Endothelial cell of umbilical vein (primary cell): Measurements from ENCODE around the gene TMEM87B. TPM values are rescaled to one million over a fixed set of nuclear protein-coding genes. Genes with fewer than 3 reads are reported as not detected.

Source experiments
- BruUV-seq: library from RNA; stranded (reverse); fragments of 400-500 nt; replicated peaks from 2 replicates; lab custom pipeline; 2021; lab: Mats Ljungman, UMichigan
- CTCF ChIA-PET: fragments of 300-600, 350-600 bp; sonication (Branson Sonifier 250); formaldehyde crosslinking; loops from one replicate; lab custom pipeline; 2021; ENCODE audit warnings: antibody characterized with exemption, inconsistent platforms; lab: Charles Lee
- POLR2A ChIA-PET: fragments of 300-600, 350-600 bp; sonication (Branson Sonifier 250); formaldehyde crosslinking; loops from one replicate; lab custom pipeline; 2021; ENCODE audit warnings: antibody characterized with exemption, inconsistent platforms; lab: Charles Lee
- DNase-seq: peaks from one replicate; pipeline ENCODE4 v3.0.0-alpha.2; 2011; ENCODE audit warnings: low read depth, low spot score
- FAIRE-seq: peaks from 2 replicates; lab custom pipeline; 2011; peaks lifted over from hg19 to GRCh38; lab: Jason Lieb, UNC
- H2AFZ ChIP-seq: 2 replicates; pipeline ENCODE4 v1.6.0; 2012; ENCODE audit warnings: low read depth, low read length, control low read depth, inconsistent platforms
- H3K27ac ChIP-seq: 2 replicates; pipeline ENCODE4 v1.5.1; 2011; ENCODE audit warnings: low read depth, mild to moderate bottlenecking, control low read depth, low read length, moderate library complexity; ENCODE audit not compliant: insufficient read depth
- H3K27me3 ChIP-seq, 2 experiments: 2 replicates each; pipeline versions ENCODE4 v1.6.0 to v1.6.1; 2011; ENCODE audit warnings: low read length in 2 of 2, mixed read lengths in 1 of 2; ENCODE audit not compliant: control insufficient read depth in 2 of 2, insufficient read depth in 2 of 2
- H3K36me3 ChIP-seq, 2 experiments: 2 replicates in 1 of 2; 3 replicates in 1 of 2; pipeline ENCODE4 v1.5.1; 2011; ENCODE audit warnings: low read length in 2 of 2, mild to moderate bottlenecking in 1 of 2, moderate library complexity in 1 of 2; ENCODE audit not compliant: control insufficient read depth in 2 of 2, insufficient read depth in 2 of 2; ENCODE audit errors: extremely low read depth in 1 of 2
- H3K4me1 ChIP-seq: 3 replicates; pipeline ENCODE4 v1.5.1; 2011; ENCODE audit warnings: mild to moderate bottlenecking, low read length; ENCODE audit not compliant: control insufficient read depth, insufficient read depth; ENCODE audit errors: extremely low read depth
- H3K4me2 ChIP-seq: 2 replicates; pipeline ENCODE4 v1.6.1; 2011; ENCODE audit warnings: low read length, control low read depth, mixed read lengths; ENCODE audit not compliant: insufficient read depth
- H3K4me3 ChIP-seq, 3 experiments: fragments of 200-600 bp in 1 of 3; sonication (generic), shearing (Covaris generic) in 1 of 3; replicated peaks in 1 of 3; 2 replicates each; pipeline ENCODE4 v1.5.1; 2011 to 2016; ENCODE audit warnings: control low read depth in 3 of 3, low read length in 3 of 3, mild to moderate bottlenecking in 2 of 3, inconsistent platforms in 1 of 3, low read depth in 1 of 3, moderate library complexity in 1 of 3; ENCODE audit not compliant: insufficient read depth in 1 of 3
- H3K79me2 ChIP-seq: 2 replicates; pipeline ENCODE4 v1.6.0; 2012; ENCODE audit warnings: low read length, inconsistent platforms; ENCODE audit not compliant: control insufficient read depth, insufficient read depth
- H3K9ac ChIP-seq: replicated peaks from 2 replicates; pipeline ENCODE3; 2011; ENCODE audit warnings: low read length, control low read depth; ENCODE audit not compliant: insufficient read depth; ENCODE audit errors: extremely low read depth
- H3K9me1 ChIP-seq: replicated peaks from 3 replicates; pipeline ENCODE4 v1.6.0; 2011; ENCODE audit warnings: mild to moderate bottlenecking, low read length; ENCODE audit not compliant: control insufficient read depth, insufficient read depth; ENCODE audit errors: extremely low read depth
- H3K9me3 ChIP-seq: replicated peaks from 2 replicates; pipeline ENCODE4 v1.5.1; 2012; ENCODE audit warnings: low read length, inconsistent platforms; ENCODE audit not compliant: control insufficient read depth, insufficient read depth
- H4K20me1 ChIP-seq: replicated peaks from 2 replicates; pipeline ENCODE3; 2011; ENCODE audit warnings: mild to moderate bottlenecking, low read length; ENCODE audit not compliant: control insufficient read depth, insufficient read depth; ENCODE audit errors: extremely low read depth
- CTCF ChIP-seq, 2 donors: IDR thresholded peaks; 1 replicate in 1 of 2; 2 replicates in 1 of 2; pipeline ENCODE4 v1.5.1; 2011; ENCODE audit warnings: low read length in 2 of 2, mild to moderate bottlenecking in 2 of 2, moderate library complexity in 2 of 2, control low read depth in 1 of 2, inconsistent platforms in 1 of 2, low read depth in 1 of 2; ENCODE audit not compliant: insufficient read depth in 1 of 2; ENCODE audit errors: extremely low read depth in 1 of 2
- EZH2 ChIP-seq: IDR thresholded peaks from 2 replicates; pipeline ENCODE4 v1.6.1; 2012; ENCODE audit warnings: borderline replicate concordance, low read depth, mild to moderate bottlenecking, moderate library complexity, low read length, inconsistent platforms; ENCODE audit not compliant: severe bottlenecking
- JUN ChIP-seq: IDR thresholded peaks from 2 replicates; pipeline ENCODE4 v1.6.1; 2011; ENCODE audit warnings: borderline replicate concordance, low read depth; ENCODE audit not compliant: insufficient read length, insufficient read depth
- MYC ChIP-seq: IDR thresholded peaks from one replicate; pipeline ENCODE4 v1.6.1; 2011; ENCODE audit warnings: mild to moderate bottlenecking, low read depth, low read length
- POLR2A ChIP-seq: IDR thresholded peaks from 2 replicates; pipeline ENCODE4 v1.6.1; 2012; ENCODE audit warnings: low read depth, mild to moderate bottlenecking, control low read depth, low read length
- POLR2AphosphoS5 ChIP-seq: IDR thresholded peaks from 2 replicates; pipeline ENCODE4 v1.6.1; 2012; ENCODE audit warnings: low read depth, mild to moderate bottlenecking, control low read depth, low read length, moderate library complexity; ENCODE audit not compliant: insufficient read depth
- dilution Hi-C: fragments of 300-500 bp; cut with MboI; formaldehyde crosslinking; loops from one replicate; pipeline ENCODE4 v1.15.0; 2019; ENCODE audit warnings: low sequenced_read_pairs; ENCODE audit not compliant: extremely low pct_ligation_motif_present
- intact Hi-C: fragments of 100-400 bp; cut with micrococcal nuclease; formaldehyde crosslinking; loops from one replicate; pipeline ENCODE4 v1.10.0; 2022
- polyA plus RNA-seq, 4 experiments: library from polyadenylated mRNA; depleted of rRNA in 3 of 4; stranded (reverse) in 3 of 4; unstranded in 1 of 4; fragments of >200 nt; gene quantifications; 2 replicates each; pipeline versions ENCODE4 v1.2.1 to v1.2.3, GENCODE V29; 2011 to 2012; ENCODE audit warnings: missing spikeins in 1 of 4
- total RNA-seq: library from RNA; stranded (reverse); gene quantifications from 2 replicates; pipeline ENCODE4 v1.2.3, GENCODE V29; 2021
- TF ChIP-seq, protein P1 (sequence below): IDR thresholded peaks from 2 replicates; pipeline ENCODE4 v1.6.1; 2011; ENCODE audit not compliant: insufficient read depth, insufficient read length

Gene TMEM87B
- total and polyA plus RNA-seq, 2 donors (not counting 3 experiments of a cell fraction or from before 2014, with no cell fraction given): 17.6 to 21.5 TPM

DNA sequence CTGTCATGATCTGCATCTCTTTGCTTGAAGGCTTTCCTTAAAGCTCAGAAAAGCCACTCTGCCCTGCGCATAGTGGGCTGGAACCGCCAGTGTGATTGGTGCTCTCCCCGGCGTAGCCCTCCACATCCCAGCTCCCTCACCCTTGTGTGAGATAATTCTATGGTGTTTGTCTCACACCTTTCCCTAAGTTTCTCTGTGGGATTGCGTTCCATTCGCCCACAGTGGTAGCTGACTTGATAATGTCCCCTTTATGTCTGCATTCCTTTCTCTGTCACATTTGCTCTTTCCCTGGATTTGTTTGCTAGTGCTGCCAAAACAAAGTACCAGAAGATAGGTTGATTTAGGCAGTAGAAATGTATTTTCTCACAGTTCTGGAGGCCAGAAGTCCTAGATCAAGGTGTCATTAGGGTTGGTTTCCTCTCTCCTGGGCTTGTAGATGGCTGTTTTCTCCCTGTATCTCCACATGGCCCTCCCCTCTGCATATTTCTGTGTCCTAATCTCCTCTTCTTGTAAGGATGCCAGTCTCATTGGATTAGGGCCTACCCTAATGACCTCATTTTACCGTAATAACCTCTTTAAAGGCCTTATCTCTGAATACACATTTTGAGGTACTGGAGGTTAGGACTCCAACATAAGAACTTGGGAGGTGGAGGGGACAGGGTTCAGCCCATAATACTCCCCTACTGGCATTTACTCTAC, 7.4 kb upstream of the TMEM87B start:
- POLR2A ChIA-PET: no interaction called here
- CTCF ChIA-PET: interaction anchor here (0.9 to 6.1 kb wide), 6 partner anchors 15 to 159 kb away, joined by 3 to 85 read pairs (median 6); partner anchors contain the start of gene MERTK
- Histone ChIP-seq H3K9me3 (peaks cover 2% of the 10 kb centered on the region), H3K36me3 (no peaks in the 10 kb centered on the region), H3K9ac (no peak overlapping the region), H2AFZ (no peak overlapping the region), H4K20me1 (no peaks in the 10 kb centered on the region), H3K79me2 (no peaks in the 10 kb centered on the region), H3K4me3 (no peak overlapping the region), H3K4me2 (no peak overlapping the region), H3K4me1 (no peaks in the 10 kb centered on the region), H3K27me3 (peaks cover 0 to 1% of the 10 kb centered on the region in 2 experiments), H3K9me1 (no peaks in the 10 kb centered on the region), H3K27ac (no peak overlapping the region)
- intact Hi-C loops: loop anchor here (1.0 to 2.0 kb wide), 2 partner anchors 73 to 149 kb away; partner anchors contain the start of gene MERTK
- FAIRE-seq (no peak), DNase-seq (no peak)
- TF ChIP-seq POLR2A: no peak
- TF ChIP-seq EZH2: no peak
- TF ChIP-seq MYC: no peak
- TF ChIP-seq POLR2AphosphoS5: no peak
- no peak for TF ChIP-seq JUN
- TF ChIP-seq CTCF (IDR thresholded peaks at IDR 0.05; ENCODE audit: extremely low read depth in 1 of 2, insufficient read depth in 1 of 2, low read depth in 1 of 2, low read length in 2 of 2): no peak
- TF ChIP-seq, protein P1, sequence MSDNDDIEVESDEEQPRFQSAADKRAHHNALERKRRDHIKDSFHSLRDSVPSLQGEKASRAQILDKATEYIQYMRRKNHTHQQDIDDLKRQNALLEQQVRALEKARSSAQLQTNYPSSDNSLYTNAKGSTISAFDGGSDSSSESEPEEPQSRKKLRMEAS: no peak
- no TSS peak for BruUV-seq
- dilution Hi-C loops: no loop called here
